ENCODE results near the gene CABLES1. TPM values are rescaled to one million over a fixed set of nuclear protein-coding genes. Genes with fewer than 3 reads are reported as not detected.

Gene CABLES1
- total RNA-seq, 1 donor from 2014 or later, result 50.9 TPM

DNA sequence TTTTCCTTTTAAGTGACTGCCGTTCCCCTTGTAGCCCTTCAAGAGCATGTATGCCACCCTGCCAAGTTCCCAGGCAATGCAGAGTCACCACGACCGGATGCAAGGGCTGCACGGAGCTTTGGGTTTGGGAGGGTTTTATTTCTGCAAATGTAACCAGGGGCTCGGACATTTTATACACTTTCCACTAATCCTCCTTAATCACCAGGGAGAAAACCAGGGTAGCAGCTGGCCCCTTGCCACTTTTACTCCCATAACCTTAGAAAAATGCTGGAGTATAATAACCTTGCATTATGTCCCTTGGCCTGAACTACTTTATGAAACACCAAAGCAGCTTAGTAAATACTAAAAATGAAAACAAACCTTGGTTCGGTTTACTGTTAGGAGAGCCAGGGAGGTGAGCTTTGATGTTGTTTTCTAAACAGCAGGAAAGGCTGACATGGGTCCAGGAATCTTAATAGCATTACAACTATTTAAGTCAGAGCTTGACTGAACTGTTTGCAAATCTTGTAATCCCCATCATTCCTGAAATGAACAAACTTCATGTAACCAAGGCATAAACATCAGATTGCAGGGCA is 165.0 kb downstream of the CABLES1 start:
- Mint-ChIP-seq H3K9me3 (ENCODE audit: unreplicated experiment) (no peaks in the 10 kb centered on the region), H3K36me3 (ENCODE audit: unreplicated experiment) (peaks cover 6% of the 10 kb centered on the region), H3K27me3 (ENCODE audit: unreplicated experiment) (no peaks in the 10 kb centered on the region), H3K27ac (ENCODE audit: unreplicated experiment) (no peak overlapping the region), H3K4me1 (ENCODE audit: unreplicated experiment) (peaks cover 26% of the 10 kb centered on the region), H3K4me3 (ENCODE audit: unreplicated experiment) (no peak overlapping the region)
- TF ChIP-seq, protein P1, sequence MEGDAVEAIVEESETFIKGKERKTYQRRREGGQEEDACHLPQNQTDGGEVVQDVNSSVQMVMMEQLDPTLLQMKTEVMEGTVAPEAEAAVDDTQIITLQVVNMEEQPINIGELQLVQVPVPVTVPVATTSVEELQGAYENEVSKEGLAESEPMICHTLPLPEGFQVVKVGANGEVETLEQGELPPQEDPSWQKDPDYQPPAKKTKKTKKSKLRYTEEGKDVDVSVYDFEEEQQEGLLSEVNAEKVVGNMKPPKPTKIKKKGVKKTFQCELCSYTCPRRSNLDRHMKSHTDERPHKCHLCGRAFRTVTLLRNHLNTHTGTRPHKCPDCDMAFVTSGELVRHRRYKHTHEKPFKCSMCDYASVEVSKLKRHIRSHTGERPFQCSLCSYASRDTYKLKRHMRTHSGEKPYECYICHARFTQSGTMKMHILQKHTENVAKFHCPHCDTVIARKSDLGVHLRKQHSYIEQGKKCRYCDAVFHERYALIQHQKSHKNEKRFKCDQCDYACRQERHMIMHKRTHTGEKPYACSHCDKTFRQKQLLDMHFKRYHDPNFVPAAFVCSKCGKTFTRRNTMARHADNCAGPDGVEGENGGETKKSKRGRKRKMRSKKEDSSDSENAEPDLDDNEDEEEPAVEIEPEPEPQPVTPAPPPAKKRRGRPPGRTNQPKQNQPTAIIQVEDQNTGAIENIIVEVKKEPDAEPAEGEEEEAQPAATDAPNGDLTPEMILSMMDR (IDR thresholded peaks at IDR 0.05), result no peak
- DNase-seq (ENCODE audit: extremely low spot score, unreplicated experiment), result no peak

DNA sequence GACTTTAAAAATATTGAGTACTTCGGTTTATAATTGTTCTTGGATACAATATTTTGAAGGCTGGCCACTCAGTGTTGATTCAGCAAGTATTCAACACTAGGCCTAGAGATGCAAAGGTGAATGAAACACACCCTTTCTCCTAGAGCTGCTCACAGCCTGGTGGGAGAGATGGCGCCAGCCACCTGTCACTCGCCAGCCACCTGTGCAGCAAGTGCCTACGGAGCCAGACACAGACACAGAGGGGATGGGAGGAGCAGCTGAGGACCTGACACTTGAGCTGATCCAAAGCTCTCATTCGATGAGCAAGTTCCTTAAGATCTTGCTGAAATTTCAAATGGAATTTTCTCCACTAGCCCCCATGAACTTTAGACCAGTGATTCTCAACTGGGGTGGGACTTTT is 166.7 kb downstream of the CABLES1 start:
- Mint-ChIP-seq H3K27ac (ENCODE audit: unreplicated experiment) (peak overlapping the region; percentile 32), H3K36me3 (ENCODE audit: unreplicated experiment) (peaks cover 4% of the 10 kb centered on the region), H3K4me3 (ENCODE audit: unreplicated experiment) (no peak overlapping the region), H3K27me3 (ENCODE audit: unreplicated experiment) (no peaks in the 10 kb centered on the region), H3K4me1 (ENCODE audit: unreplicated experiment) (peaks cover 31% of the 10 kb centered on the region), H3K9me3 (ENCODE audit: unreplicated experiment) (no peaks in the 10 kb centered on the region)
- TF ChIP-seq, protein P1 (IDR thresholded peaks at IDR 0.05), result no peak
- DNase-seq (ENCODE audit: extremely low spot score, unreplicated experiment), result no peak

DNA sequence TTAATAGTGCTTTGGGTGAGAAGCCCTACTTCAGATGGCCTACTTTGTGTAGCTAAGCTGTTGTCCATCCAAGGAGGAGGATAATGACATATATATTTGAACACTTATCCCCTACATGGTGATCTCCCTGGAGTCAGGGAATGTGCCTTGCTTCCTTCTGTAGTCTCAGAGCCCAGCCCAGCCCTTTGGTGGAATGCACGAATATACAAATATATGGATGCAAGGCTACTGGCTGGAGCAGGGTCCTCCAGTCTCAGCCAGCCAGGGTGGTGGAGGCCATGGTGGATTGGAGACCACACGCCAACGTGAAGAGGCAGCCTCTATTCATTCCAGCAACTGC is 167.2 kb downstream of the CABLES1 start:
- no peaks in the 10 kb centered on the region for H3K9me3 Mint-ChIP-seq (ENCODE audit: unreplicated experiment)
- H3K4me1 Mint-ChIP-seq (ENCODE audit: unreplicated experiment), result peaks cover 36% of the 10 kb centered on the region
- DNase-seq (ENCODE audit: extremely low spot score, unreplicated experiment), result no peak
- no peak overlapping the region for H3K4me3 Mint-ChIP-seq (ENCODE audit: unreplicated experiment)
- H3K27ac Mint-ChIP-seq (ENCODE audit: unreplicated experiment), result peak overlapping the region; percentile 91
- TF ChIP-seq, protein P1 (IDR thresholded peaks at IDR 0.05), result no peak
- peaks cover 3% of the 10 kb centered on the region for H3K36me3 Mint-ChIP-seq (ENCODE audit: unreplicated experiment)
- no peaks in the 10 kb centered on the region for H3K27me3 Mint-ChIP-seq (ENCODE audit: unreplicated experiment)

DNA sequence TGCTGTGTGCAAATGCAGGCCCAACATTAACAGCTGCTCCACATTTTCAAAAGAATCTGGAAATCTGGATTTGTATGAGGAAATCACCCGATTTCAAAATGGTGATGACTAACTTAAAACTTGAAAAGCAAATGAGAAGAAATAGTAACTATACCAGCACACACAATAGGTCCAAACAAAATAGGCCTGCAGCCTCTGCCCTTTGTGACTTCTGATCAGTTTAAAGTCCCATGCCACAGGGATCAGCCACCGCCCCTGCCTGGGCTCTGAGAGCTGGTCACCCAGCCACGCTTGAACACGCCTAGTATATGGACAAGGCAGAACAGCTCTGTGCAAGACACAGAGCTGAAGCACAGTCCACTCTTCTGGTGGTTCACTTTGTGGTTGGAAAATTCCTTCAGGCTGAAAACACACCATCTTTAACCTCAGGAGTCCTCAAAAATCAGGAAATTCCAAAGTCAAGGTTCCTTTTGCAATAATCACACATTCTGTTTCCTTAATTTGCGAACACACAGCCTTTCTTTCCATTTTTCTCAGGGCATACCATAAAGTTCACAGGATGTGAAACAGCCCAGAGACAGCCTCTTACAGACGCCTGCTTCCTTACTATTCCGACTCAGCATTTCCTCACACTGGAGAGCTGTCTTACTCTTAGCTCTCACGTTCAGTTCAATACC is 167.7 kb downstream of the CABLES1 start:
- Mint-ChIP-seq H3K4me1 (ENCODE audit: unreplicated experiment) (peaks cover 41% of the 10 kb centered on the region), H3K4me3 (ENCODE audit: unreplicated experiment) (no peak overlapping the region), H3K9me3 (ENCODE audit: unreplicated experiment) (no peaks in the 10 kb centered on the region), H3K27me3 (ENCODE audit: unreplicated experiment) (no peaks in the 10 kb centered on the region), H3K27ac (ENCODE audit: unreplicated experiment) (peak overlapping the region; percentile 91), H3K36me3 (ENCODE audit: unreplicated experiment) (peaks cover under 1% of the 10 kb centered on the region)
- TF ChIP-seq, protein P1 (IDR thresholded peaks at IDR 0.05), result no peak
- no peak for DNase-seq (ENCODE audit: extremely low spot score, unreplicated experiment)

DNA sequence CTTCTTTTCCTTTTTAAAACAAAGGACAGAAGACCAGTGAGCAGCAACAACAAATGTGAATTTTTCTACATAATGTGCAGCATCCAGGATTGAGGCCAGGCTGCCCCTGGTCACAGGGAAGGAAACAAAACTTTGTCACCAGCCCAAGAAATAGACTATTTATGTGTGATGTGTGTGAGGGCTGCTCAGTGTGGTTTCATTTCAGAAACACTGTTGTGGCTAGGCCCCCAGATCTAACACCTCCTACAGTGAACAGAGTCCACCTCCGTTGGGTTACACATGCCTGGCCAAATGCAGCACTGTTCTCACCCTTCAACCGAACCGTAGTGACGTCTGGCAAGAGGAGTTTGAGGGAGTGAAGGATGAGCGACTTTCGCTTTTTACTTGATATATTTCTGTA is 171.5 kb downstream of the CABLES1 start:
- Mint-ChIP-seq H3K36me3 (ENCODE audit: unreplicated experiment) (peaks cover 4% of the 10 kb centered on the region), H3K4me1 (ENCODE audit: unreplicated experiment) (peaks cover 53% of the 10 kb centered on the region), H3K4me3 (ENCODE audit: unreplicated experiment) (no peak overlapping the region), H3K27me3 (ENCODE audit: unreplicated experiment) (no peaks in the 10 kb centered on the region), H3K9me3 (ENCODE audit: unreplicated experiment) (no peaks in the 10 kb centered on the region), H3K27ac (ENCODE audit: unreplicated experiment) (no peak overlapping the region)
- DNase-seq (ENCODE audit: extremely low spot score, unreplicated experiment), result no peak
- TF ChIP-seq, protein P1 (IDR thresholded peaks at IDR 0.05), result no peak

All from osteocyte (in vitro differentiated cells).